ENCODE results near the gene TLL2. TPM values are rescaled to one million over a fixed set of nuclear protein-coding genes. Genes with fewer than 3 reads are reported as not detected.

TLL2 gene
- total RNA-seq, 4 donors from 2014 or later = 0.20 to 0.31 TPM; not detected in 2

- ATAC-seq = no peak
- Histone ChIP-seq H3K4me1 (peaks cover 0 to 6% (median 2%) of the 10 kb centered on the region in 3 donors), H3K27ac (no peak overlapping the region), H3K36me3 (no peaks in the 10 kb centered on the region), H3K9me3 (no peaks in the 10 kb centered on the region), H3K27me3 (peaks cover 21% of the 10 kb centered on the region), H3K4me3 (no peak overlapping the region)
- TF ChIP-seq EP300 (IDR thresholded peaks at IDR 0.05) (no peak), CTCF (IDR thresholded peaks at IDR 0.05) (no peak), POLR2A (IDR thresholded peaks at IDR 0.05) (no peak), POLR2AphosphoS5 (IDR thresholded peaks at IDR 0.05) (no peak)
- WGBS, 2 donors (ENCODE audit: low coverage in 1 of 2) = 50 to 67% methylated on average over 2 to 3 of the region's 13 CpGs
Observed at GRCh38 chr10:96441987-96442643, 71.6 kb downstream of the TLL2 start.

GRCh38 chr10:96441322-96441885, 72.3 kb downstream of the TLL2 start:
- Histone ChIP-seq H3K27ac (no peak overlapping the region), H3K4me1 (peaks cover 0 to 6% (median 2%) of the 10 kb centered on the region in 3 donors), H3K4me3 (no peak overlapping the region), H3K9me3 (no peaks in the 10 kb centered on the region), H3K36me3 (no peaks in the 10 kb centered on the region), H3K27me3 (peaks cover 14% of the 10 kb centered on the region)
- TF ChIP-seq EP300 (IDR thresholded peaks at IDR 0.05) = no peak
- ATAC-seq = no peak
- 40 to 81% methylated on average over 3 to 5 of the region's 10 CpGs for WGBS, 2 donors (ENCODE audit: low coverage in 1 of 2)

GRCh38 chr10:96440361-96441292, 73.1 kb downstream of the TLL2 start:
- peaks cover 8% of the 10 kb centered on the region for H3K27me3 ChIP-seq
- TF ChIP-seq EP300 (IDR thresholded peaks at IDR 0.05) = no peak
- no peak for TF ChIP-seq CTCF (IDR thresholded peaks at IDR 0.05)
- no peak for TF ChIP-seq POLR2A (IDR thresholded peaks at IDR 0.05)
- TF ChIP-seq POLR2AphosphoS5 (IDR thresholded peaks at IDR 0.05) = no peak
- no peak overlapping the region for H3K4me3 ChIP-seq
- 20 to 22% methylated on average over 8 of the region's 10 CpGs for WGBS, 2 donors (ENCODE audit: low coverage in 1 of 2)
- H3K36me3 ChIP-seq = no peaks in the 10 kb centered on the region
- H3K9me3 ChIP-seq = peaks cover 0 to 4% (median 0%) of the 10 kb centered on the region in 3 donors
- peaks cover 0 to 6% (median 2%) of the 10 kb centered on the region in 3 donors for H3K4me1 ChIP-seq
- H3K27ac ChIP-seq = peak overlapping the region in 2 of 4 donors; percentile 26 to 44
- ATAC-seq = peak; percentile 27

- no peak overlapping the region for H3K4me3 ChIP-seq
- peaks cover 0 to 6% (median 2%) of the 10 kb centered on the region in 3 donors for H3K4me1 ChIP-seq
- H3K9me3 ChIP-seq = peaks cover 0 to 9% (median 0%) of the 10 kb centered on the region in 3 donors
- H3K27ac ChIP-seq = no peak overlapping the region
- WGBS, 2 donors (ENCODE audit: low coverage in 1 of 2) = 53 to 63% methylated on average over 2 of the region's 2 CpGs
- H3K36me3 ChIP-seq = no peaks in the 10 kb centered on the region
- ATAC-seq = peak; percentile 72
- TF ChIP-seq POLR2A (IDR thresholded peaks at IDR 0.05) (no peak), EP300 (IDR thresholded peaks at IDR 0.05) (no peak), POLR2AphosphoS5 (IDR thresholded peaks at IDR 0.05) (no peak), CTCF (IDR thresholded peaks at IDR 0.05) (no peak)
- H3K27me3 ChIP-seq = no peaks in the 10 kb centered on the region
Observed at GRCh38 chr10:96439725-96440124, 74.0 kb downstream of the TLL2 start.

- Histone ChIP-seq H3K4me3 (no peak overlapping the region), H3K4me1 (no peaks in the 10 kb centered on the region), H3K9me3 (peaks cover 0 to 9% (median 0%) of the 10 kb centered on the region in 3 donors), H3K27me3 (no peaks in the 10 kb centered on the region), H3K27ac (no peak overlapping the region), H3K36me3 (no peaks in the 10 kb centered on the region)
- TF ChIP-seq CTCF (IDR thresholded peaks at IDR 0.05) (no peak), POLR2A (IDR thresholded peaks at IDR 0.05) (no peak)
- ATAC-seq = no peak
Observed at GRCh38 chr10:96436035-96436434, 77.7 kb downstream of the TLL2 start.

Data from gastroesophageal sphincter (tissue), 4 donors.